OCI-LY1 (cell line): ENCODE measurements around the gene SLN.

Experiments used
- CTCF ChIP-seq: fragments of 200-600 bp; sonication (generic), shearing (Covaris generic); IDR thresholded peaks from 2 replicates; pipeline ENCODE4 v1.5.1; 2017; ENCODE audit warnings: mild to moderate bottlenecking, antibody characterized with exemption, low read length, moderate library complexity, mixed read lengths
- EZH2 ChIP-seq: fragments of 200-600 bp; sonication (generic), shearing (Covaris generic); IDR thresholded peaks from 2 replicates; pipeline ENCODE4 v1.8.0; 2017; ENCODE audit warnings: borderline replicate concordance, mixed run types, mild to moderate bottlenecking, antibody characterized with exemption, low read length, moderate library complexity, mixed read lengths

- TF ChIP-seq EZH2 (no peak), CTCF (no peak)
These were observed 9.4 kb upstream of the SLN start for GRCh38 chr11:107721207-107721606.
